H9 (cell line): ENCODE data around the gene MAPK8IP2. TPM values are rescaled to one million over a fixed set of nuclear protein-coding genes. Genes with fewer than 3 reads are reported as not detected.

ENCODE experiments used
- DNase-seq: peaks from one replicate; pipeline ENCODE4 v3.0.0-alpha.2; 2017
- H2AFZ ChIP-seq: one replicate; pipeline ENCODE4 v1.6.1; 2013; ENCODE audit warnings: mild to moderate bottlenecking, low read length, control low read depth, moderate library complexity
- H2AK5ac ChIP-seq: 2 replicates; pipeline ENCODE4 v1.6.1; 2013; ENCODE audit warnings: low read length, control low read depth, mixed read lengths; ENCODE audit not compliant: insufficient read length
- H2BK120ac ChIP-seq: one replicate; pipeline ENCODE4 v1.6.1; 2013; ENCODE audit warnings: low read depth, mild to moderate bottlenecking, low read length, control low read depth, inconsistent platforms; ENCODE audit not compliant: poor library complexity, severe bottlenecking
- H2BK12ac ChIP-seq: 2 replicates; pipeline ENCODE4 v1.6.1; 2013; ENCODE audit warnings: low read length, control low read depth, mixed read lengths, low read depth; ENCODE audit not compliant: insufficient read length
- H2BK15ac ChIP-seq: 2 replicates; pipeline ENCODE4 v1.6.1; 2013; ENCODE audit warnings: low read depth, low read length, control low read depth
- H2BK20ac ChIP-seq: one replicate; pipeline ENCODE4 v1.6.1; 2013; ENCODE audit warnings: low read depth, mild to moderate bottlenecking, low read length, control low read depth, inconsistent platforms; ENCODE audit not compliant: poor library complexity, severe bottlenecking
- H2BK5ac ChIP-seq: 2 replicates; pipeline ENCODE4 v1.6.1; 2013; ENCODE audit warnings: low read length, control low read depth, mixed read lengths; ENCODE audit not compliant: insufficient read length
- H3K14ac ChIP-seq: 2 replicates; pipeline ENCODE4 v1.6.1; 2013; ENCODE audit warnings: low read length, control low read depth; ENCODE audit not compliant: insufficient read depth
- H3K18ac ChIP-seq: 2 replicates; pipeline ENCODE4 v1.6.1; 2013; ENCODE audit warnings: low read depth, mild to moderate bottlenecking, mixed read lengths, low read length, control low read depth; ENCODE audit not compliant: insufficient read length
- H3K23ac ChIP-seq: 2 replicates; pipeline ENCODE4 v1.6.1; 2013; ENCODE audit warnings: low read length, control low read depth, mixed read lengths, low read depth; ENCODE audit not compliant: insufficient read length
- H3K23me2 ChIP-seq: 2 replicates; pipeline ENCODE4 v1.6.1; 2013; ENCODE audit warnings: low read depth, mild to moderate bottlenecking, mixed read lengths, low read length, control low read depth; ENCODE audit not compliant: insufficient read length, poor library complexity, severe bottlenecking
- H3K27ac ChIP-seq: 2 replicates; pipeline ENCODE4 v1.5.1; 2013; ENCODE audit warnings: low read length, control low read depth, mixed read lengths, low read depth; ENCODE audit not compliant: insufficient read length
- H3K27me3 ChIP-seq: 2 replicates; pipeline ENCODE4 v1.6.1; 2013; ENCODE audit warnings: low read length, control low read depth, inconsistent platforms; ENCODE audit not compliant: insufficient read depth
- H3K4ac ChIP-seq: 2 replicates; pipeline ENCODE4 v1.6.1; 2013; ENCODE audit warnings: low read depth, mild to moderate bottlenecking, control low read depth, inconsistent platforms, low read length, moderate library complexity
- H3K4me1 ChIP-seq: 2 replicates; pipeline ENCODE4 v1.6.1; 2013; ENCODE audit warnings: low read length, control low read depth, inconsistent platforms; ENCODE audit not compliant: insufficient read depth
- H3K4me2 ChIP-seq: 2 replicates; pipeline ENCODE4 v1.6.1; 2013; ENCODE audit warnings: low read length, control low read depth, mixed read lengths; ENCODE audit not compliant: insufficient read length, insufficient read depth
- H3K56ac ChIP-seq: 2 replicates; pipeline ENCODE4 v1.6.1; 2013; ENCODE audit warnings: low read depth, mild to moderate bottlenecking, mixed read lengths, low read length, control low read depth; ENCODE audit not compliant: insufficient read length
- H3K79me1 ChIP-seq: 2 replicates; pipeline ENCODE4 v1.6.1; 2013; ENCODE audit warnings: low read depth, mild to moderate bottlenecking, moderate library complexity, low read length, control low read depth, inconsistent platforms; ENCODE audit not compliant: insufficient read depth, poor library complexity, severe bottlenecking
- H3K79me2 ChIP-seq: 2 replicates; pipeline ENCODE4 v1.6.1; 2013; ENCODE audit warnings: low read length, control low read depth, inconsistent platforms; ENCODE audit not compliant: insufficient read depth
- H3K9ac ChIP-seq: 2 replicates; pipeline ENCODE4 v1.6.1; 2013; ENCODE audit warnings: low read length, control low read depth, mixed read lengths; ENCODE audit not compliant: insufficient read length; ENCODE audit errors: extremely low read depth
- H3K9me3 ChIP-seq: one replicate; pipeline ENCODE4 v1.6.1; 2013; ENCODE audit warnings: low read depth, low read length, inconsistent platforms; ENCODE audit not compliant: control insufficient read depth
- H3T11ph ChIP-seq: one replicate; pipeline ENCODE4 v1.6.1; 2013; ENCODE audit warnings: mild to moderate bottlenecking, low read length, control low read depth, inconsistent platforms
- H4K20me1 ChIP-seq: one replicate; pipeline ENCODE4 v1.6.1; 2013; ENCODE audit not compliant: control insufficient read depth, insufficient read length, insufficient read depth
- H4K5ac ChIP-seq: 2 replicates; pipeline ENCODE4 v1.6.1; 2013; ENCODE audit warnings: low read depth, mild to moderate bottlenecking, mixed read lengths, low read length, control low read depth; ENCODE audit not compliant: insufficient read length
- H4K8ac ChIP-seq: replicated peaks from 2 replicates; pipeline ENCODE4 v1.6.1; 2013; ENCODE audit warnings: low read length, control low read depth, mixed read lengths, low read depth; ENCODE audit not compliant: insufficient read length
- H4K91ac ChIP-seq: 2 replicates; pipeline ENCODE4 v1.6.1; 2013; ENCODE audit warnings: low read depth, mild to moderate bottlenecking, moderate library complexity, mixed read lengths, low read length, control low read depth; ENCODE audit not compliant: insufficient read length
- H3K27ac Mint-ChIP-seq, 3 experiments: 2 replicates in 2 of 3; 3 replicates in 1 of 3; pipeline ENCODE4 v1.8.0; 2020 to 2021; ENCODE audit warnings: mixed read lengths in 3 of 3, mild to moderate bottlenecking in 1 of 3, moderate library complexity in 1 of 3
- H3K27me3 Mint-ChIP-seq: 2 replicates; pipeline ENCODE4 v1.8.0; 2021; ENCODE audit warnings: low read depth, mild to moderate bottlenecking, moderate library complexity, mixed read lengths
- H3K36me3 Mint-ChIP-seq, 3 experiments: 2 replicates in 2 of 3; 3 replicates in 1 of 3; pipeline ENCODE4 v1.8.0; 2020 to 2021; ENCODE audit warnings: low read depth in 3 of 3, mixed read lengths in 3 of 3; ENCODE audit not compliant: insufficient read depth in 1 of 3
- H3K4me1 Mint-ChIP-seq, 2 experiments: 2 replicates each; pipeline ENCODE4 v1.8.0; 2020; ENCODE audit warnings: mixed read lengths in 2 of 2
- H3K4me3 Mint-ChIP-seq, 2 experiments: 2 replicates in 1 of 2; 3 replicates in 1 of 2; pipeline ENCODE4 v1.8.0; 2020 to 2021; ENCODE audit warnings: mild to moderate bottlenecking in 2 of 2, mixed read lengths in 2 of 2, moderate library complexity in 1 of 2
- H3K9me3 Mint-ChIP-seq, 2 experiments: 2 replicates in 1 of 2; 3 replicates in 1 of 2; pipeline ENCODE4 v1.8.0; 2020; ENCODE audit warnings: mild to moderate bottlenecking in 2 of 2, mixed read lengths in 2 of 2, moderate library complexity in 1 of 2
- WGBS: extraction: QIAGEN DNeasy Blood & Tissue Kit; methylation state at CpG from one replicate; pipeline ENCODE4 v1.1.7; 2013; ENCODE audit warnings: missing lambda C conversion rate, low lambda C conversion rate, mixed read lengths; ENCODE audit not compliant: insufficient read length; ENCODE audit errors: extremely low coverage; 5-methylcytosine and 5-hydroxymethylcytosine counted together
- total RNA-seq: library from RNA; stranded (reverse); gene quantifications from 2 replicates; pipeline ENCODE4 v1.2.1, GENCODE V29; 2021
- TF ChIP-seq, protein P1 (sequence below): fragments of 200-600 bp; sonication (generic); conservative IDR thresholded peaks from 3 replicates; pipeline ENCODE4 v1.8.0; 2021; ENCODE audit warnings: antibody characterized with exemption, mild to moderate bottlenecking

MAPK8IP2 gene
- total RNA-seq, 1 experiment from 2014 or later: 5.7 TPM

DNA sequence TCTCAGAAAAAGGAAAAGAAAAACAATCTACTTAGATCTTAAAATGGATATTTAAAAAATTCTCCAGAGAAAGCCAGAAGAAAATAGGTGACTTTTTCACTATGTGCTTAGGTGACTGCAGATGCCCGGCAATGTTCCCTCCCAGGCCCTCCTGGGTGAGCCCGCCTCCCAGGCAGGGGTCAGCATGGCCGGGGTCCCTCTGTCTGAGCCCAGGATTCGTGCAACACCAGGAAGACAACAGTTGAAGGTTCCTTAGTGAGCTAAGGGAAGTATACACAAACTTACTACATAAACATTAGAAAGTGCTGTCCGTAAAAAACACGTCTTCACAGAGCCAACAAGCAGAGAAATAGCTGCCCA lies 11.6 kb downstream of the MAPK8IP2 start:
- no peak overlapping the region for H3K56ac ChIP-seq
- no peak overlapping the region for H3K14ac ChIP-seq
- no peaks in the 10 kb centered on the region; a peak in 2 of 7 replicates for H3K36me3 Mint-ChIP-seq
- H4K8ac ChIP-seq: no peak overlapping the region
- no peak overlapping the region for H2BK120ac ChIP-seq
- H3K79me1 ChIP-seq: no peaks in the 10 kb centered on the region
- no peak overlapping the region for H3K23ac ChIP-seq
- no peak overlapping the region for H3K9ac ChIP-seq
- no peak overlapping the region; the same call in 1 of the 2 replicates for H2BK15ac ChIP-seq
- H2BK5ac ChIP-seq: no peak overlapping the region
- H3K4me1 Mint-ChIP-seq: peaks cover 10 to 16% of the 10 kb centered on the region in 2 experiments
- H3T11ph ChIP-seq: no peak overlapping the region
- no peaks in the 10 kb centered on the region for H3K79me2 ChIP-seq
- H3K27ac ChIP-seq: no peak overlapping the region
- WGBS: no CpG with 5 or more reads among the region's 6 CpGs
- H2BK20ac ChIP-seq: no peak overlapping the region
- no peak overlapping the region for H4K91ac ChIP-seq
- no peak overlapping the region for H3K4me3 Mint-ChIP-seq
- H3K4me2 ChIP-seq: no peak overlapping the region
- no peak overlapping the region for H3K18ac ChIP-seq
- H3K4me1 ChIP-seq: peaks cover 3% of the 10 kb centered on the region; the same call in 1 of the 2 replicates
- H2BK12ac ChIP-seq: no peak overlapping the region
- H3K27me3 ChIP-seq: no peaks in the 10 kb centered on the region
- no peak overlapping the region for H4K5ac ChIP-seq
- no peak overlapping the region for H2AFZ ChIP-seq
- peaks cover 0 to 3% of the 10 kb centered on the region in 2 experiments; a peak in 1 of 5 replicates for H3K9me3 Mint-ChIP-seq
- H3K4ac ChIP-seq: no peak overlapping the region
- no peaks in the 10 kb centered on the region for H4K20me1 ChIP-seq
- H2AK5ac ChIP-seq: no peak overlapping the region
- no peaks in the 10 kb centered on the region for H3K9me3 ChIP-seq
- TF ChIP-seq, protein P1, sequence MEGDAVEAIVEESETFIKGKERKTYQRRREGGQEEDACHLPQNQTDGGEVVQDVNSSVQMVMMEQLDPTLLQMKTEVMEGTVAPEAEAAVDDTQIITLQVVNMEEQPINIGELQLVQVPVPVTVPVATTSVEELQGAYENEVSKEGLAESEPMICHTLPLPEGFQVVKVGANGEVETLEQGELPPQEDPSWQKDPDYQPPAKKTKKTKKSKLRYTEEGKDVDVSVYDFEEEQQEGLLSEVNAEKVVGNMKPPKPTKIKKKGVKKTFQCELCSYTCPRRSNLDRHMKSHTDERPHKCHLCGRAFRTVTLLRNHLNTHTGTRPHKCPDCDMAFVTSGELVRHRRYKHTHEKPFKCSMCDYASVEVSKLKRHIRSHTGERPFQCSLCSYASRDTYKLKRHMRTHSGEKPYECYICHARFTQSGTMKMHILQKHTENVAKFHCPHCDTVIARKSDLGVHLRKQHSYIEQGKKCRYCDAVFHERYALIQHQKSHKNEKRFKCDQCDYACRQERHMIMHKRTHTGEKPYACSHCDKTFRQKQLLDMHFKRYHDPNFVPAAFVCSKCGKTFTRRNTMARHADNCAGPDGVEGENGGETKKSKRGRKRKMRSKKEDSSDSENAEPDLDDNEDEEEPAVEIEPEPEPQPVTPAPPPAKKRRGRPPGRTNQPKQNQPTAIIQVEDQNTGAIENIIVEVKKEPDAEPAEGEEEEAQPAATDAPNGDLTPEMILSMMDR: no peak
- no peak for DNase-seq
- H3K23me2 ChIP-seq: peaks cover 5% of the 10 kb centered on the region
- H3K27me3 Mint-ChIP-seq: peaks cover 39% of the 10 kb centered on the region
- H3K27ac Mint-ChIP-seq: no peak overlapping the region
